ENCODE measurements around the gene MRPS33. TPM values are rescaled to one million over a fixed set of nuclear protein-coding genes. Genes with fewer than 3 reads are reported as not detected.

The MRPS33 gene
- total RNA-seq (2014; rRNA removed) (38.5 and 57.1 TPM in 2 replicates), Bru-seq, nascent RNA (percentile 80 among the genes with signal in this experiment), BruChase-seq, experiment 1, labeled RNA remaining after a 6-hour chase (percentile 85 among the genes with signal in this experiment), BruChase-seq, experiment 2, labeled RNA remaining after a 2-hour chase (percentile 74 among the genes with signal in this experiment)
- long read RNA-seq, full-length matches to known transcripts, result 65 of 75 reads
- long read RNA-seq, partial matches to known transcripts, result 7 of 75 reads
- long read RNA-seq, other reads (novel, unspliced or antisense), result 3 of 75 reads

DNA sequence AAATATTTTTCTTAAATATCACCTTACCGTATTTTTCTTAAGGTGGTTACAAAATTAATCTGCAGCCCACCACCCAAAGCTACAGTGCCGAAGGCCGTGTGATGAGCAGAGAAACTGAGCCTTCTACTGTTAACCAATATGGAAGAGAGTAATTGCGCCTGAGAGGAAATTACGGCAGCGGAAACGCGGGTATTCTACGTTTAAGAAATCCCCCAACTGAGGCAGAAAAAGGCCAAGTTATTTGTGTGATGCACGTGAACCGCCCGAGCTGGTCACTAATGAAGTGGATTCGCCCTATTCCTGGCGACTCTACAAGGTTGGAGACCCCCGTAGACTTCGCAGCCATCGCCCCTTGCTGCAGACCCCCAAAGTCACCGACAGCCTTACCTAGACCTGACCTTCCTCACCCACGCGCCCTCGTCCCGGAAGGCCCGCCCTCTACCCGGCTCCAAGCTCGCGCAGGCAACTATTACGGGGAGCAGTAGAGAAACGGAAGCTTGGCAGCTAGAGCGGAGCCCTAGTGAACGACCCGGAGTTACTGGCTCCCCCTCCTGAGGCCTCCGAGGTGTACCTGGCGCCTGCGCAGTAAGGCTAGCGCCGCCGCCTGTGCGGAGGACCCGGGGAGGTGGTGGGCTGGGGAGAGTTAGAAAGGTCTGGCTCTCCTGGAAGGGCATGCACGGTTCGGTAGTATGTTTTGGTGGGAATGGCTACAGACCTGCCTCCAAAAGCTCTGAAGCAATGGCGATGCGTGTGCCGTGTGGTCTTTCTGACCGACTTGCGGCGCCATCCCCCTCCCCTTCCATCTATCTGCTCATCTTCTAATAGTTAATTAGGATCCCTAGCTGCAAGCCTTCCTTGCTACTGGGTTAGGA lies at the start of gene MRPS33:
TSS of gene MRPS33 (minus strand) at position 429 of the 872 bp plus-strand sequence. CDS start 4,319 bp downstream, outside the sequence.
- intact Hi-C loops (cut with micrococcal nuclease), result loop anchor here (1.0 to 5.0 kb wide), 4 partner anchors 90 to 638 kb away; partner anchors contain the start of gene BRAF
- TSS peak; percentile 78 for BruUV-seq (replicated peaks)

GRCh38 chr7:141057788-141058187 lies 43.0 kb upstream of the MRPS33 start:
- Histone ChIP-seq H4K20me1 (ENCODE audit: low read length) (no peaks in the 10 kb centered on the region), H3K4me2 (ENCODE audit: low read length) (no peak overlapping the region), H3K9ac (ENCODE audit: low read length) (no peak overlapping the region), H3K9me3 (ENCODE audit: low read length) (no peaks in the 10 kb centered on the region), H3K36me3 (ENCODE audit: low read depth, low read length) (no peaks in the 10 kb centered on the region), H2AFZ (ENCODE audit: low read length) (no peak overlapping the region), H3K27me3 (ENCODE audit: low read length) (peaks cover 40% of the 10 kb centered on the region), H3K9me2 (replicated peaks; ENCODE audit: low read length) (no peaks in the 10 kb centered on the region), H3K4me3 (ENCODE audit: low read length) (no peak overlapping the region), H3K27ac (ENCODE audit: low read length) (no peak overlapping the region), H3F3A (ENCODE audit: low read length, unreplicated experiment) (no peaks in the 10 kb centered on the region), H3K79me2 (ENCODE audit: low read length) (no peaks in the 10 kb centered on the region), H3K4me1 (ENCODE audit: insufficient read depth, low read length) (no peaks in the 10 kb centered on the region)
- no peak for ATAC-seq
- TF ChIP-seq EZH2phosphoT487 (IDR thresholded peaks at IDR 0.05; ENCODE audit: borderline replicate concordance, low read length), result no peak
- TF ChIP-seq EZH2 (IDR thresholded peaks at IDR 0.05; ENCODE audit: low read length, unreplicated experiment), result no peak
- TF ChIP-seq, protein P1, sequence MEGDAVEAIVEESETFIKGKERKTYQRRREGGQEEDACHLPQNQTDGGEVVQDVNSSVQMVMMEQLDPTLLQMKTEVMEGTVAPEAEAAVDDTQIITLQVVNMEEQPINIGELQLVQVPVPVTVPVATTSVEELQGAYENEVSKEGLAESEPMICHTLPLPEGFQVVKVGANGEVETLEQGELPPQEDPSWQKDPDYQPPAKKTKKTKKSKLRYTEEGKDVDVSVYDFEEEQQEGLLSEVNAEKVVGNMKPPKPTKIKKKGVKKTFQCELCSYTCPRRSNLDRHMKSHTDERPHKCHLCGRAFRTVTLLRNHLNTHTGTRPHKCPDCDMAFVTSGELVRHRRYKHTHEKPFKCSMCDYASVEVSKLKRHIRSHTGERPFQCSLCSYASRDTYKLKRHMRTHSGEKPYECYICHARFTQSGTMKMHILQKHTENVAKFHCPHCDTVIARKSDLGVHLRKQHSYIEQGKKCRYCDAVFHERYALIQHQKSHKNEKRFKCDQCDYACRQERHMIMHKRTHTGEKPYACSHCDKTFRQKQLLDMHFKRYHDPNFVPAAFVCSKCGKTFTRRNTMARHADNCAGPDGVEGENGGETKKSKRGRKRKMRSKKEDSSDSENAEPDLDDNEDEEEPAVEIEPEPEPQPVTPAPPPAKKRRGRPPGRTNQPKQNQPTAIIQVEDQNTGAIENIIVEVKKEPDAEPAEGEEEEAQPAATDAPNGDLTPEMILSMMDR (conservative IDR thresholded peaks at IDR 0.05; ENCODE audit: low read depth, low read length), result no peak
- CTCF ChIA-PET, result no interaction called here
- POLR2A ChIA-PET (ENCODE audit: unreplicated experiment), result no interaction called here
- intact Hi-C loops (cut with micrococcal nuclease), result no loop called here
- BruUV-seq (replicated peaks), result no TSS peak
- no peak for DNase-seq

More for the DNA sequence above, at the start of gene MRPS33:
- peak; percentile 97 for ATAC-seq
- Histone ChIP-seq H2AFZ (ENCODE audit: low read length) (peak within 1 kb of the TSS; percentile 100), H3K9ac (ENCODE audit: low read length) (peak within 1 kb of the TSS; percentile 76), H3K4me2 (ENCODE audit: low read length) (peak within 1 kb of the TSS; percentile 93), H3F3A (ENCODE audit: low read length, unreplicated experiment) (peaks cover 7% of the 10 kb centered on the region), H3K9me2 (replicated peaks; ENCODE audit: low read length) (no peaks in the 10 kb centered on the region), H4K20me1 (ENCODE audit: low read length) (no peaks in the 10 kb centered on the region), H3K36me3 (ENCODE audit: low read depth, low read length) (no peaks in the 10 kb centered on the region; the same call in 1 of the 2 replicates), H3K4me1 (ENCODE audit: insufficient read depth, low read length) (peaks cover 16% of the 10 kb centered on the region), H3K79me2 (ENCODE audit: low read length) (peaks cover 28% of the 10 kb centered on the region), H3K9me3 (ENCODE audit: low read length) (no peaks in the 10 kb centered on the region), H3K4me3 (ENCODE audit: low read length) (peak within 1 kb of the TSS; percentile 79), H3K27ac (ENCODE audit: low read length) (peak within 1 kb of the TSS; percentile 43), H3K27me3 (ENCODE audit: low read length) (peaks cover 16% of the 10 kb centered on the region; the same call in 1 of the 2 replicates)
- TF ChIP-seq EZH2phosphoT487 (IDR thresholded peaks at IDR 0.05; ENCODE audit: borderline replicate concordance, low read length), result no peak
- TF ChIP-seq, protein P1 (conservative IDR thresholded peaks at IDR 0.05; ENCODE audit: low read depth, low read length), result peak; percentile 77
- ChIA-PET POLR2A (ENCODE audit: unreplicated experiment) (interaction anchor here (0.6 to 0.7 kb wide), 7 partner anchors 9 to 699 kb away, joined by 3 to 8 read pairs (median 4); no protein-coding TSS in a partner anchor), CTCF (interaction anchor here (0.6 kb wide), 2 partner anchors 102 to 361 kb away, joined by 3 read pairs; no protein-coding TSS in a partner anchor)
- DNase-seq, result peak; percentile 97

All from PC-3 (cell line).